GM18507 (cell line): ENCODE data around the gene UGT3A1.

Experiments used
- DNase-seq: peaks from one replicate; pipeline ENCODE4 v3.0.0; 2011; ENCODE audit warnings: low read depth; ENCODE audit not compliant: insufficient read length; ENCODE audit errors: extremely low spot score
- FAIRE-seq: peaks from 2 replicates; lab custom pipeline; 2011; peaks lifted over from hg19 to GRCh38; lab: Jason Lieb, UNC

The UGT3A1 gene

DNA sequence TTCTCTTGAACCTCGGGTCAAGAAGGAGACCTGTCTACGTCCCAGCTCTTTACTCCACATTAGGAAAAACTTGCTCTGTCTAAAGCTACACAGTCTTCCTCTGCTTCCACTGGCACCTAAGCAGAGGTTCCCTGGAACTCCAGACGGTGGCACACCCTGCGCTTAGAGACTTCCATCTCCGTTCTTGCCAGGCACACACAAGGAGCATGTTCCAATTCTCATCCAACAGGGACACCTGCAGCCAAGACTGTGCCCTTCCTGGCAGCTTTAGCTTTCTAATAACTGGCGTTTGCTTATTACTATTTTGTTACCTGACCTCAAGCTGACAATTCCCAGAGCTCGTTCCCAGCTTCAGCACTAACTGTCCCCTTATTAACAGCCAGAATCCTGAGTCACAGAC, 68.7 kb downstream of the UGT3A1 start:
- FAIRE-seq (no peak), DNase-seq (no peak)

GRCh38 chr5:35921930-35922329, 69.3 kb downstream of the UGT3A1 start:
- FAIRE-seq (no peak), DNase-seq (no peak)

DNA sequence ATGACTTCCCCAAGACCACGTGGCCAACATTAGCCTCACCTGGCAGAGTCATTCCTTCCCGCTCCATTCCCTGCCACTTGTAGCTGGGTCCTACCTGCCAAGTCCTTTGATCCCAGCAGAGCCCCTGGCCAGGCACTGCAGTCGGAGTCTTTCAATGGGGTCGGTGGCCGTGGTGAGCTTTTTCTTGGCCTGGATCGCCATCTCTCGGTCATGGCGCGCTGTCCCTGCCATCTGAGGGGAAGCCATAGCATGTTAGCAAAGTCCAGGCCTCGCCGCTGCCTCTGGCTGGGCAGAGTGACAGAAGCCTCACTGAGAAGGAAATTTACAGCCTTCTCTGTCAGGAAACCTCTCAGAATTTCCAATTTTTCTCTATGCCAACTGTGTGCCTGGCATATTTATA, 70.3 kb downstream of the UGT3A1 start:
- FAIRE-seq, result no peak
- DNase-seq, result no peak

GRCh38 chr5:35919191-35919590, 72.0 kb downstream of the UGT3A1 start:
- FAIRE-seq (no peak), DNase-seq (no peak)

DNA sequence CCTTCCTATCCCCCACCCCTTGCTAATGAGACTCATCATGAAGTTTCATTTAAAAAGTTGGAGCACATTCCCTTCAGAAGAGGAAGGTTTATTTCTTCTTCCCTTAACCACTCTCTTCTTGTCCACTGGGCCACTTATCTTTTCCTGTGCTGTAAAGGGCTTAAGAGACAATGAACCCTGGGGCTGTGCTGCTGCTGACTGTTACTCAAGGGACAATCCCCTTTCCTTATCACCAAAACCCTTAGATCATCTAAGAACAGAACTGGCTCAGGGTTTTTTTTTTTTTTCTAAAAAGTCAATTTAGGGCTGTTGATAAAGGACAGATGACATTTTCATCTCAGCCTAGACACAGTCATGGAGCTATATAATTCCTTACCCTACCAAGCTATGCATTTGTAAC, 82.4 kb downstream of the UGT3A1 start:
- FAIRE-seq (no peak), DNase-seq (no peak)

GRCh38 chr5:35908228-35908627, 83.0 kb downstream of the UGT3A1 start:
- DNase-seq (no peak), FAIRE-seq (no peak)

GRCh38 chr5:35904443-35905132, 86.6 kb downstream of the UGT3A1 start:
- FAIRE-seq, result peak; percentile 78

GRCh38 chr5:35903631-35904203, 87.5 kb downstream of the UGT3A1 start:
- FAIRE-seq (no peak), DNase-seq (no peak)

More at GRCh38 chr5:35904443-35905132, 86.6 kb downstream of the UGT3A1 start:
- no peak for DNase-seq

DNA sequence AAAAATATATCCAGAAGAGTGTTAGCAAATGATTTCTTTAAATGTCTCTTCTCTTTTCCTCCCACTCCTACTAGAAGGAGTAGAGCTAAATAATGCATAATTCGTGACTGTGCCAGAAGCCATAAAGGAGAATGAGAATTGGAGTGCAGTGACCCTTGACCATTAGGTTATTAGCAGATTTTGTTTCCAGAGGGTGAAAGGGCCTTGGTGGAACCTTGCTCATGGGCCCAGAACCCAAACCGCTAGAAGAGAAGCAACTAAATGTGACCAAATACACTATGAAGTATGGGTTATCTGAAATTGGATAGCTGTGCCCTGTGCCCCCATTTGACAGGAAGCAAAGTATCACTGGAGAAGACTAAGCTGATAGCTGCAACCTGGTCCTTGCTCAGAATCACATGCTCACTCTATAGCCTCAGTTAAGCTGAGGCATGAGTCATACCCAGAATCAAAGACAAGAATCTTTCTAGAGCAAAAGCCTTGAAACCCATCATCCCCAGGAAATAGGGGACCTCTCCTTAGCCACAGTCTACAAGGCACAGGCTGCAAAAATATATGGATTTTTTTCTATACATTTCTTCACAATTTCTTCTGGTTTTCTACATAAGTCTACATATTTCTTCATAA, 89.0 kb downstream of the UGT3A1 start:
- FAIRE-seq (peak; percentile 65), DNase-seq (no peak)
